HepG2 (cell line): ENCODE results near the gene KRT34. TPM values are rescaled to one million over a fixed set of nuclear protein-coding genes. Genes with fewer than 3 reads are reported as not detected.

Source experiments
- ATAC-seq: fragments of 200-7000 bp; cut with Tn5 transposase; 3 replicates; pipeline ENCODE4 v1.9.1; 2020; ENCODE audit warnings: mild to moderate bottlenecking, moderate library complexity
- BruUV-seq: library from RNA; stranded (reverse); fragments of 400-500 nt; replicated peaks from 2 replicates; lab custom pipeline; 2021; lab: Mats Ljungman, UMichigan
- CTCF ChIA-PET: fragments of 300-600 bp; formaldehyde crosslinking; extraction: SDS; loops from one replicate; lab custom pipeline; 2021; ENCODE audit warnings: low total read pairs, inconsistent platforms, low intra/inter-chr PET ratio; lab: Yijun Ruan, JAX
- POLR2A ChIA-PET: fragments of 350-600 bp; sonication (Branson Sonifier 250); formaldehyde crosslinking; loops from one replicate; lab custom pipeline; 2020; ENCODE audit warnings: antibody characterized with exemption, inconsistent platforms; lab: Yijun Ruan, JAX
- DNase-seq: peaks from one replicate; pipeline ENCODE4 v3.0.0-alpha.2; 2015; ENCODE audit warnings: low spot score
- FAIRE-seq: peaks from 3 replicates; lab custom pipeline; 2011; peaks lifted over from hg19 to GRCh38; lab: Jason Lieb, UNC
- H2AFZ ChIP-seq: one replicate; pipeline ENCODE4 v1.6.1; 2011; ENCODE audit warnings: low read length, inconsistent platforms
- H3K27ac ChIP-seq: fragments of 300-600 bp; 3 replicates; pipeline ENCODE4 v1.8.0; 2011; ENCODE audit warnings: mixed run types, mild to moderate bottlenecking, mixed read lengths, low read length, inconsistent platforms; ENCODE audit not compliant: insufficient read depth; ENCODE audit errors: extremely low read length
- H3K27me3 ChIP-seq, 2 experiments: fragments of 200-600 bp in 1 of 2; 2 replicates in 1 of 2; 3 replicates in 1 of 2; pipeline versions ENCODE4 v1.6.0 to v1.8.0; 2011; ENCODE audit warnings: low read length in 2 of 2, mild to moderate bottlenecking in 2 of 2, moderate library complexity in 2 of 2, inconsistent platforms in 1 of 2; ENCODE audit not compliant: insufficient read depth in 2 of 2, control insufficient read depth in 1 of 2
- H3K36me3 ChIP-seq, 2 experiments: fragments of 200-600 bp in 1 of 2; replicated peaks in 1 of 2; 2 replicates in 1 of 2; 3 replicates in 1 of 2; pipeline versions ENCODE4 v1.5.1 to v1.8.0; 2011; ENCODE audit warnings: low read length in 2 of 2, inconsistent platforms in 1 of 2; ENCODE audit not compliant: insufficient read depth in 2 of 2, control insufficient read depth in 1 of 2
- H3K4me1 ChIP-seq: 2 replicates; pipeline ENCODE4 v1.5.1; 2012; ENCODE audit warnings: low read length, inconsistent platforms; ENCODE audit not compliant: insufficient read depth
- H3K4me2 ChIP-seq: 2 replicates; pipeline ENCODE4 v1.6.0; 2011; ENCODE audit warnings: low read depth, low read length, inconsistent platforms
- H3K4me3 ChIP-seq, 3 experiments: fragments of 200-600 bp in 1 of 3; sonication (generic), shearing (Covaris generic) in 1 of 3; replicated peaks in 1 of 3; 2 replicates each; pipeline ENCODE4 v1.5.1; 2011 to 2016; ENCODE audit warnings: low read length in 3 of 3, inconsistent platforms in 2 of 3, low read depth in 2 of 3, mild to moderate bottlenecking in 2 of 3, control low read depth in 1 of 3, mixed read lengths in 1 of 3; ENCODE audit not compliant: insufficient read depth in 1 of 3
- H3K79me2 ChIP-seq: one replicate; pipeline ENCODE4 v1.6.1; 2011; ENCODE audit warnings: low read length, inconsistent platforms; ENCODE audit not compliant: insufficient read depth
- H3K9ac ChIP-seq: 2 replicates; pipeline ENCODE4 v1.6.0; 2011; ENCODE audit warnings: mild to moderate bottlenecking, low read depth, low read length, inconsistent platforms; ENCODE audit not compliant: insufficient read depth
- H3K9me3 ChIP-seq: 2 replicates; pipeline ENCODE4 v1.5.1; 2012; ENCODE audit warnings: mild to moderate bottlenecking, low read length
- H4K20me1 ChIP-seq: 2 replicates; pipeline ENCODE4 v1.6.0; 2011; ENCODE audit warnings: inconsistent platforms, mild to moderate bottlenecking, low read length, moderate library complexity; ENCODE audit not compliant: insufficient read depth
- AFF4 ChIP-seq: sonication (generic); formaldehyde crosslinking; IDR thresholded peaks from 2 replicates; pipeline ENCODE4 v1.4.0; 2020; ENCODE audit warnings: missing genetic modification reagents
- CCDC6 ChIP-seq: sonication (generic); formaldehyde crosslinking; IDR thresholded peaks from 2 replicates; pipeline ENCODE4 v1.8.1; 2022; ENCODE audit warnings: mild to moderate bottlenecking, missing genetic modification reagents, moderate library complexity
- CEBPG ChIP-seq: IDR thresholded peaks from 2 replicates; pipeline ENCODE4 v1.6.1; 2016
- CTCF ChIP-seq: sonication (generic); formaldehyde crosslinking; IDR thresholded peaks from 2 replicates; pipeline ENCODE4 v1.5.0; 2020; ENCODE audit warnings: mild to moderate bottlenecking, missing genetic modification reagents, moderate library complexity
- FOXA3 ChIP-seq: IDR thresholded peaks from 2 replicates; pipeline ENCODE4 v1.6.1; 2016; ENCODE audit warnings: missing genetic modification reagents, missing compliant biosample characterization
- NCOR1 ChIP-seq: fragments of 200-600 bp; sonication (generic); IDR thresholded peaks from 2 replicates; pipeline ENCODE4 v1.7.0; 2017; ENCODE audit warnings: antibody characterized with exemption, low read length, borderline replicate concordance
- NFE2L2 ChIP-seq: fragments of 150-350 bp; IDR thresholded peaks from 2 replicates; pipeline ENCODE4 v1.6.1; 2014; ENCODE audit warnings: low read length
- PLRG1 ChIP-seq: fragments of 450-650 bp; conservative IDR thresholded peaks from 2 replicates; pipeline ENCODE4 v1.6.1; 2016
- SOX13 ChIP-seq, 3 experiments: fragments of 450-650 bp in 1 of 3; sonication (generic) in 1 of 3; formaldehyde crosslinking in 1 of 3; IDR thresholded peaks in 2 of 3; conservative IDR thresholded peaks in 1 of 3; 2 replicates each; pipeline versions ENCODE4 v1.5.0 to v1.6.1; 2016 to 2020; ENCODE audit warnings: antibody characterized with exemption in 1 of 3, mild to moderate bottlenecking in 1 of 3, missing compliant biosample characterization in 1 of 3, missing genetic modification reagents in 1 of 3, moderate library complexity in 1 of 3
- YEATS2 ChIP-seq: sonication (generic); formaldehyde crosslinking; IDR thresholded peaks from 2 replicates; pipeline ENCODE4 v1.4.0; 2020; ENCODE audit warnings: missing genetic modification reagents, borderline replicate concordance
- ZBTB38 ChIP-seq: sonication (generic); formaldehyde crosslinking; IDR thresholded peaks from 2 replicates; pipeline ENCODE4 v1.5.1; 2020; ENCODE audit warnings: mild to moderate bottlenecking, missing genetic modification reagents
- ZBTB42 ChIP-seq: sonication (generic); formaldehyde crosslinking; IDR thresholded peaks from 2 replicates; pipeline ENCODE4 v1.5.0; 2020; ENCODE audit warnings: mild to moderate bottlenecking, missing genetic modification reagents
- ZFX ChIP-seq: sonication (generic); formaldehyde crosslinking; IDR thresholded peaks from 2 replicates; pipeline ENCODE4 v1.4.0; 2020; ENCODE audit warnings: mild to moderate bottlenecking, low read depth, missing genetic modification reagents, moderate library complexity
- ZNF101 ChIP-seq: sonication (generic); formaldehyde crosslinking; IDR thresholded peaks from 2 replicates; pipeline ENCODE4 v1.4.0; 2020; ENCODE audit warnings: mild to moderate bottlenecking, low read depth, missing genetic modification reagents, borderline replicate concordance
- ZNF253 ChIP-seq: sonication (generic); formaldehyde crosslinking; IDR thresholded peaks from 2 replicates; pipeline ENCODE4 v1.8.0; 2022; ENCODE audit warnings: mild to moderate bottlenecking, missing genetic modification reagents, borderline replicate concordance
- ZNF513 ChIP-seq: sonication (generic); formaldehyde crosslinking; conservative IDR thresholded peaks from 2 replicates; pipeline ENCODE4 v1.5.0; 2020; ENCODE audit warnings: missing genetic modification reagents
- ZNF703 ChIP-seq: sonication (generic); formaldehyde crosslinking; IDR thresholded peaks from 2 replicates; pipeline ENCODE4 v1.5.1; 2020; ENCODE audit warnings: missing genetic modification reagents, mild to moderate bottlenecking, moderate library complexity, borderline replicate concordance
- ZNF773 ChIP-seq: sonication (generic); formaldehyde crosslinking; IDR thresholded peaks from 2 replicates; pipeline ENCODE4 v1.4.0; 2020; ENCODE audit warnings: missing genetic modification reagents, borderline replicate concordance
- ZNF792 ChIP-seq: IDR thresholded peaks from 2 replicates; pipeline ENCODE4 v1.6.1; 2016
- WGBS: methylation state at CpG from one replicate; pipeline ENCODE4 v1.1.6; 2017; ENCODE audit warnings: low lambda C conversion rate; 5-methylcytosine and 5-hydroxymethylcytosine counted together
- in situ Hi-C: cut with HindIII; loops from 2 replicates; pipeline ENCODE4 v1.10.0; 2017; ENCODE audit warnings: low pct_unique_long_range_greater_than_20kb; ENCODE audit not compliant: extremely low pct_ligation_motif_present
- intact Hi-C: fragments of 100-400 bp; cut with micrococcal nuclease; formaldehyde crosslinking; loops from one replicate; pipeline ENCODE4 v1.10.0; 2022; ENCODE audit not compliant: unreplicated experiment
- polyA plus RNA-seq, 8 experiments: library from polyadenylated mRNA; depleted of rRNA in 3 of 8; stranded (reverse) in 7 of 8; unstranded in 1 of 8; fragments of >200 nt; fragmentation: Illumina TruSeq in 4 of 8; extraction: Trizol in 4 of 8; gene quantifications; 2 replicates each; pipeline versions ENCODE4 v1.2.1 to v1.2.3, GENCODE V29; 2011 to 2016; ENCODE audit warnings: low read depth in 4 of 8, missing spikeins in 1 of 8, mixed read lengths in 1 of 8; ENCODE audit not compliant: insufficient read depth in 1 of 8
- total RNA-seq, 5 experiments: library from RNA; depleted of rRNA; stranded (reverse); fragments of >200 nt; fragmentation: Illumina TruSeq; extraction: Trizol; gene quantifications; 2 replicates each; pipeline ENCODE4 v1.2.3, GENCODE V29; 2016; ENCODE audit warnings: low read depth in 1 of 5

KRT34 gene
- total and polyA plus RNA-seq, 2 of the 13 experiments (the other 11 are each of a cell fraction or from before 2014, with no cell fraction given): not detected

GRCh38 chr17:41416479-41416878, 34.4 kb upstream of the KRT34 start:
- peaks cover 62% of the 10 kb centered on the region for H3K4me1 ChIP-seq
- POLR2A ChIA-PET: interaction anchor here (0.7 to 2.1 kb wide), 8 partner anchors 11 to 514 kb away, joined by 3 to 35 read pairs (median 3); partner anchors contain the start of genes EIF1 and KRT19
- CTCF ChIA-PET: no interaction called here
- TF ChIP-seq ZNF101 (CRISPR knock-in tag): no peak
- TF ChIP-seq ZNF513: no peak
- peak; percentile 30; the same call in 1 of the 2 replicates for TF ChIP-seq FOXA3
- TF ChIP-seq ZBTB38 (CRISPR knock-in tag): no peak
- TF ChIP-seq YEATS2: no peak
- no peak for TF ChIP-seq ZBTB42 (CRISPR knock-in tag)
- TF ChIP-seq ZNF703: no peak
- peak; percentile 6; the same call in 1 of the 2 replicates for TF ChIP-seq NCOR1
- no peak for TF ChIP-seq NFE2L2
- no peak for TF ChIP-seq CCDC6 (CRISPR knock-in tag)
- no peak for TF ChIP-seq ZNF253 (CRISPR knock-in tag)
- TF ChIP-seq CTCF: no peak
- no peak for TF ChIP-seq AFF4 (CRISPR knock-in tag)
- no peak for TF ChIP-seq ZNF792
- peak; percentile 37 for TF ChIP-seq CEBPG
- no peak for TF ChIP-seq ZNF773
- 0 out of 2 replicates have a peak, but pooled peaks have one; percentile 1 for TF ChIP-seq ZFX (CRISPR knock-in tag)
- no peak for TF ChIP-seq PLRG1
- no peak for TF ChIP-seq SOX13 (IDR thresholded peaks at IDR 0.05)
- TF ChIP-seq SOX13 (CRISPR knock-in tag; conservative IDR thresholded peaks at IDR 0.05 in 1 of 2, IDR thresholded peaks at IDR 0.05 in 1 of 2): peak in 1 of 2 experiments; percentile 41; a peak in 1 of 4 replicates

More at GRCh38 chr17:41416479-41416878, 34.4 kb upstream of the KRT34 start:
- FAIRE-seq (no peak), ATAC-seq (peak; percentile 50), DNase-seq (peak; percentile 71)
- H2AFZ ChIP-seq: no peak overlapping the region
- H3K9me3 ChIP-seq: no peaks in the 10 kb centered on the region
- TSS peak; percentile 77 for BruUV-seq
- intact Hi-C loops (loop anchor here (5.0 to 10.0 kb wide), 2 partner anchors 118 to 251 kb away; no protein-coding TSS in a partner anchor), in situ Hi-C loops (no loop called here)
- no peaks in the 10 kb centered on the region for H3K79me2 ChIP-seq
- H4K20me1 ChIP-seq: no peaks in the 10 kb centered on the region
- no peaks in the 10 kb centered on the region for H3K36me3 ChIP-seq
- peak overlapping the region in 1 of 3 experiments; percentile 20; a peak in 1 of 6 replicates for H3K4me3 ChIP-seq
- no peaks in the 10 kb centered on the region for H3K27me3 ChIP-seq
- WGBS: 12% methylated on average over 5 of the region's 5 CpGs
- H3K9ac ChIP-seq: peak overlapping the region; percentile 57; the same call in 1 of the 2 replicates
- peak overlapping the region; percentile 82 for H3K27ac ChIP-seq
- peak overlapping the region; percentile 67 for H3K4me2 ChIP-seq
